CD4-positive, alpha-beta T cell treated with Interleukin-12 subunit alpha and Interleukin-12 subunit beta, for 1 hour (primary cell): ENCODE results near the gene FBXO46.
A peak's percentile ranks its signal among the peaks of the same experiment; 100 is the strongest.

ENCODE experiments used
- DNase-seq: peaks from one replicate; pipeline ENCODE4 v3.0.0-alpha.2; 2020

FBXO46 gene

DNA sequence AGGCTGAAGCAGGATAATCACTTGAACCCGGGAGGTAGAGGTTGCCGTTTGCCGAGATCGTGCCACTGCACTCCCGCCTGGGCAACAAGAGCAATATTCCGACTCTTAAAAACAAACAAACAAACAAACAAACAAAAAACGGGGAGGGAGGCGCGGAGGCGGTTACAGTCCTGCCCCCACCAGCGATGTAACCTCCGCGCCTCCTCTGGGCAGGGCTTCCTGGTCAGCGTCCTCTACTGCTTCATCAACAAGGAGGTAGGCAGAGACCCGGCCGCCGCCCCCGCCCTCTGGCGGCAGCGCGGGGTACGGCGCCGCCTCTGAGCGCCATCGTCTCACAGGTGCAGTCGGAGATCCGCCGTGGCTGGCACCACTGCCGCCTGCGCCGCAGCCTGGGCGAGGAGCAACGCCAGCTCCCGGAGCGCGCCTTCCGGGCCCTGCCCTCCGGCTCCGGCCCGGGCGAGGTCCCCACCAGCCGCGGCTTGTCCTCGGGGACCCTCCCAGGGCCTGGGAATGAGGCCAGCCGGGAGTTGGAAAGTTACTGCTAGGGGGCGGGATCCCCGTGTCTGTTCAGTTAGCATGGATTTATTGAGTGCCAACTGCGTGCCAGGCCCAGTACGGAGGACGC is 49.2 kb downstream of the FBXO46 start:
- peak; percentile 92 for DNase-seq

DNA sequence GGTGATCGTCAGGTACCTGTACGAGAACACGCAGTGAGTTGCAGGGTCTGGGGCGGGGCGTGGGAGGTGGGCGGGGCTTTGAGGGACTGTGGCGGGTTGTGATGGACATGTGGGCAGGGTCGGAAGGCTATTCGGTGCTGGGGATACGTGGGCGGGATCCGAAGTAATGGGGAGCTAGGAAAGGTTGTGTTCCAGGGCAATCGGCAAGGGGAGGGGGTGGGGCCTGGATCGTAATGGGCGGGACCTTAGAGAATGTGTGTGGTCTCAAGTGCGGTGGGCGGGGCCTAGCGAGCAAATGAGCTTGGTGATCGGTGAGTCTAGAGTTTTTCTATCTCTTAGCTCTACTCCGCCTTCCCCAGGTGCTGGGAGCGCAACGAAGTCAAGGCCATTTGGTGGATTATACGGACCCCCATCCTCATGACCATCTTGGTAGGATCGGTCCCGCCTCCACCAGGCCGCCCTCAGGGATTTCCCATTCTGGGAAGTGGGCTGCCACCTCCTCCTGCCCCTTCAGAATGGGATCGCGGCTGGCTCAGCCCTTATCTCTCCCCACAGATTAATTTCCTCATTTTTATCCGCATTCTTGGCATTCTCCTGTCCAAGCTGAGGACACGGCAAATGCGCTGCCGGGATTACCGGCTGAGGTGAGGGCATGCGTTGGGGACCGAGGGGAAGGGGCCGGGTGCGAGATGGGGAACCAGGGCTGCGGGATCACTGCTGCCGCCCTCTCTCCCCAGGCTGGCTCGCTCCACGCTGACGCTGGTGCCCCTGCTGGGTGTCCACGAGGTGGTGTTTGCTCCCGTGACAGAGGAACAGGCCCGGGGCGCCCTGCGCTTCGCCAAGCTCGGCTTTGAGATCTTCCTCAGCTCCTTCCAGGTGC is 53.1 kb downstream of the FBXO46 start:
- peak; percentile 86 for DNase-seq

DNA sequence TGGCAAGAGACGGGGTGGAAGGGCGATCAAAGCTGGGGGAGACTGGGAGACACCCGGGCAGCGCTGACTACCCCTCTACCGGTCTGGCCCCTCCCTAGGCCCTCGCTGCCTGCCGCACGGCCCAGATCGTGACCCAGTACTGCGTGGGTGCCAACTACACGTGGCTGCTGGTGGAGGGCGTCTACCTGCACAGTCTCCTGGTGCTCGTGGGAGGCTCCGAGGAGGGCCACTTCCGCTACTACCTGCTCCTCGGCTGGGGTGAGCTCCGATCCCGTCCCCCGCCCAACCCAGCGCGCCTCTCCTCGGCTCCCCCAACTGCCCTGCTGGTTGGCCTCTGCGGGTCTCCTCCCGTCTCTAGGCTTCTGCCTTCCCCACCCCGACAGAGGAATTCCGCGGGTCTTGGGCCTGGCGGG is 53.8 kb downstream of the FBXO46 start:
- peak; percentile 52 for DNase-seq

DNA sequence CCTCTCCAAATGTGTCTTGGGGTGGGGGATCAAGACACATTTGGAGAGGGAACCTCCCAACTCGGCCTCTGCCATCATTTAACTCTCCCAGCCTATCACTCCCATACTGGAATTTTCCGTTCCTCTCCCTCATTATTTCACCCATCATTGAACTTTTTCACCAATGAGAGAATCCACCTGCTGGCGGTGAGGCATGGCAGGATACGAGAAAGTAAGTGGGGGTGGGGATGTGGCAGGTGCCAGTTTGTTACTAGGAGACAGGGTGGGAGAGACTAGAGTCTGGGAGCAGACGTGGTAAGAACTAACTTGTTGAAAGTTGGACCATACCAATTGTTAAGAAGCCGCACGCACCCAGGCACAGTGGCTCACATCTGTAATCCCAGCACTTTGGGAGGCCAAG is 55.8 kb downstream of the FBXO46 start:
- DNase-seq, result no peak

DNA sequence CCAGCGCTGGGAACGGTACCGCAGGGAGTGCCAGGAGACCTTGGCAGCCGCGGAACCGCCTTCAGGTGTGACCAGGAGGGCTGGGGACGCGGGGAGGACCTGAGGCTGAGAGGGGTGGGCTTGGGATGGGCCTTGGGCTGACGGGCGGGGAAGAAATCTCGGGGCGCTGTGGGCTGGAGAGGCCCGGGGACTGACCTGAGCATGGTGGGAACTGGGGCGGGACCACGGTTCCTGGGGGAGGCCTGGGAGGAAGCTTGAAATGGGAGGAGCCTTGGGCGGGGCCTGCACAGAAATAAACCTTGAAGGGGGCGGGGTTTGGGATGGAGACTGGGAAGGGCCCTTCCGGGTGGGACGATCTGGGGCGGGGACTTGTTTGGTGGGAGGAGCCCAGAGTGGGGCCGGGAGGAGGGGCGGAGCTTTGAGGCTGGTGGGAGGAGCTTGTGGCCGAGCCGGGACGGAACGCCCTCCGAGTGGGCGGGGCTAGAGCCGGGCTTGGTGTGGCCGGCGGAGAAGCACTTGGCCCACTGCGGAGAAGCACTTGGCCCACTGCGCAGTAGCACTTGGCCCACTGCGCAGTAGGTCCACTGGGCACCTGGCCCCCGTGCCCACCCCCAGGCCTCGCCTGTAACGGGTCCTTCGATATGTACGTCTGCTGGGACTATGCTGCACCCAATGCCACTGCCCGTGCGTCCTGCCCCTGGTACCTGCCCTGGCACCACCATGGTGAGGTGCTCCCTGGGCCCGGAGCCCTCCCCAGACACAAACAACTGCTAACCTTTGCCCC is 59.8 kb downstream of the FBXO46 start:
- DNase-seq, result peak; percentile 60

DNA sequence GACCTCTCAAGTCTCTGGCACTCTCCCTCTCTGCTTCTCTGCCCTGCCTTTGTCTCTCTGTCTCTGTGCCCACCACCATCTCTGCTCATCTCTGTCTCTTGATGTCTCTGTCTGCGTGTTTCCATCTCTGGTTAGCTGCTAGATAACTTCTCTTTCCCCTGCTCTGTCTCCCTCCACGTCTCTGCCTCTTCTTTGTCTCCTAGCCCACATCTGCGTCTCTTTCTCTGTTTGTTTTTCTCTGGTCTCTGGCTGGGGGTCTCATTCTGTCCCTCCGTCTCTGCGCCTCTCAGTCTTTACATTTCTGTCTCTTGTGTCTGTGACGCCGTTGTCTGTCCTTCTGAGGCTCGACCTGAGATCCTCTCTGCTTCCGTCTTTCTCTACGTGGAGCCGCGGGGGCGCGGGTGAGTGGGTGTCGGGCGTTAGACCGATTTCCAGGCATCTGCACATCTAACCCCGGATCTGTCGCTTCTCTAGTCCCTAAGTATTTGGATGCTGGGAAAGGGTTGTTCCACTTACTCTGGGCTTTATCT is 62.3 kb downstream of the FBXO46 start:
- peak; percentile 34 for DNase-seq

DNA sequence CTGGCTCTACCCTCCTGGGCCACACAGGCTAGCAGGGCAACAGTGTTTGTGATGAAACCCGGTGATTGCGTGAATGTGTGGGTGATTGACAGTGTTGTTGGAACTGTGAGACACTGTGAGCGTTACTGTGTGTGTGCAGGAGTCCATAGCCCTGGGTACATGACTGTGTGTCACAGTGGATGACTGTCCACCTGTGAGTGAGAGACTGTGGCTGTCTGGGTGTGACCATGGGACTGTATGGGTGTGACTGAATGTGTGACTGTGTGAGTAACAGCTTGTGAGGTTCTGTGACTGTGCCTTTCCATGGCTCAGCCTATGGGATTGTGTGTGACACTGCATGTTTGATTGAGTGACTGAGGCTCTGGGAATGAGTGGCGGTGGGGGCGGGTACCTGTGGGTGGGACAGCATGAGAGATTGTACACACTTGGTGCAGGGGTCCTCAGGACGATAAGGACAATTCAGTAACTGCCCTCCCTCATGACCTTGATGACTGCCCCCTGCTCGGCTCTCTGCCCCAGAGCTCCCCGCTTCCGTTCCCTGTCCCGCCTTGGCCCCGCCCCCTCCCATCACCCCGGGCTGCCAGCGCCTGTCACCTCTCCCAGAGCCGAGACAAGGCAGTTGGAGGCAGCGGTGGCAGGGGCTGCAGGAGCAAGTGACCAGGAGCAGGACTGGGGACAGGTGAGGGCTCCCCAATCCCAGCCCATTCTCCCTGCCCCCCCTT is 62.9 kb downstream of the FBXO46 start, which contains the start of gene GIPR:
Gene GIPR (plus strand): TSS at position 602 of the 722 bp plus-strand sequence. CDS start 1,300 bp downstream, outside the sequence.
- peak; percentile 60 for DNase-seq

DNA sequence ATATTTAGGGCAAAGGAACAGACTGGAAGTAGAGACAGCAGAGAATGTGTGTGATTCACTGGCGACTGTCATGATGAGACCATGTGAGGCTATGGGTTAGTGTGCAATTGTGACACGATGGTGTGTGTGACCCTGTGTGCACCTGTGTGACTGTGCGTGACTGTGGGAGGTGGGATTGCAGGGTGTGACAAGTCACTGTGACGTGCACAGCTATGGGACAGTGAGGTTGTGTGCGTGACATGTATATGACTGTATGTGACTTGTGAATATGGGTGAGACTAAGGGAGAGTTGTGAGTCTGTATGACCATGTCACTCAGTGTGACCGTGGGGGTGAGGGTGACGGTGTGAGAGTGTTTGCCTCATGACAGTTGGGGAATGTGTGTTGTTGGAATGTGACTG is 66.1 kb downstream of the FBXO46 start:
- DNase-seq, result no peak

DNA sequence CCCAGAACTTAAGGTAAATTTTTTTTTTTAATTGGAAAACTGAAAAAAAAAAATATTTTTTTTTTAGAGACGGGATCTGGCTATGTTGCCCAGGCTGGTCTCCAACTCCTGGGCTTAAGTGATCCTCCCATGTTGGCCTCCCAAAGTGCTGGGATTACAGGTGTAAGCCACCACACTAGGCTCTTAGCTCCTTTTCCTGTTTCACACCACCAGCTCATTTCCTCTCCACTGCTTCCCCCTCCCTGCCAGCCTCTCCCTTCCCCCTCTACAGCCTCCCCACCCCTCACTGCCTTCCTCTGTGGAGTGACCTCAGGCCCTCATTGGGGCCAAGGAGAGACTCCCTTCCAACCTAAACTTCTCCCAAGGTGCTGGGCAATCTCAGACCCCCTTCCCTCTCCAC is 66.9 kb downstream of the FBXO46 start:
- no peak for DNase-seq

DNA sequence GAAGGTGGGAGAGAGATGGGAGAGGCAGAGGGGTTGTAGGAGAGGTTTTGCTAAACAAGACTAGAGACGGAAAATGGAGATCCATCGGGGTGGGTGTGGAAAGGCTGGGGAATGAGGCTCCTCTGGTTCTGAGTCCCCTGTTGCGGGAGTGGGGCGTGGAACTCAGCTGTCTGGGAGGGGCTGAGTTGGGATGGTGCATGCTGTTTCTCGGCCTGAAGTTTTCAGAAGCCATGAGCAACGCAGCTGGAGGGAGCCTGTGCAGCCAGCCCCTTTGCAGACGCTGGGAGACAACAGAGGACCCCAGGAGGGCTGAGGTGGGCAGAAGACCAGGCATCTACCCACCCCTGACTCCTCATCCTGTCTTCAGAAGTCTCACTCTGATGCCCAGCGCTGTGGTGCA is 70.1 kb downstream of the FBXO46 start:
- no peak for DNase-seq
